H1 (cell line): ENCODE data around the gene TIFAB. TPM values are rescaled to one million over a fixed set of nuclear protein-coding genes. Genes with fewer than 3 reads are reported as not detected.

ENCODE experiments used
- BACH1 ChIP-seq: IDR thresholded peaks from 2 replicates; pipeline ENCODE4 v1.6.1; 2012; ENCODE audit warnings: low read length, improper control_type of control experiment
- CHD7 ChIP-seq: fragments of 300-600 bp; sonication (generic); IDR thresholded peaks from 2 replicates; pipeline ENCODE4 v1.7.1; 2012; ENCODE audit warnings: low read length, moderate library complexity, mild to moderate bottlenecking, inconsistent platforms; ENCODE audit not compliant: insufficient replicate concordance
- NRF1 ChIP-seq: IDR thresholded peaks from 2 replicates; pipeline ENCODE4 v1.6.1; 2011; ENCODE audit warnings: mild to moderate bottlenecking, low read depth, low read length, improper control_type of control experiment
- polyA plus RNA-seq, 7 experiments: library from polyadenylated mRNA; depleted of rRNA in 3 of 7; stranded (reverse) in 5 of 7; unstranded in 2 of 7; fragments of >200 nt in 5 of 7; fragments of 200-250 nt in 2 of 7; gene quantifications; 1 replicate in 5 of 7; 2 replicates in 1 of 7; 4 replicates in 1 of 7; pipeline versions ENCODE4 v1.2.1 to v1.2.3, GENCODE V29; 2011 to 2013; ENCODE audit warnings: missing spikeins in 2 of 7, mixed read lengths in 2 of 7
- total RNA-seq: library from RNA; stranded (reverse); fragmentation: NEBNext Ultra II Directional; extraction: Animal tissue kit (Norgen Biotek cat#: 25700); gene quantifications from 2 replicates; pipeline ENCODE4 v1.2.1, GENCODE V29; 2021

TIFAB gene
- total and polyA plus RNA-seq, 2 of the 8 experiments (the other 6 are each of a cell fraction or from before 2014, with no cell fraction given): not detected

GRCh38 chr5:135469911-135470310, 17.8 kb upstream of the TIFAB start (continued):
- TF ChIP-seq CHD7 (no peak), NRF1 (no peak), BACH1 (no peak)
